ENCODE data around the gene OR2C1.

OR2C1 gene

DNA sequence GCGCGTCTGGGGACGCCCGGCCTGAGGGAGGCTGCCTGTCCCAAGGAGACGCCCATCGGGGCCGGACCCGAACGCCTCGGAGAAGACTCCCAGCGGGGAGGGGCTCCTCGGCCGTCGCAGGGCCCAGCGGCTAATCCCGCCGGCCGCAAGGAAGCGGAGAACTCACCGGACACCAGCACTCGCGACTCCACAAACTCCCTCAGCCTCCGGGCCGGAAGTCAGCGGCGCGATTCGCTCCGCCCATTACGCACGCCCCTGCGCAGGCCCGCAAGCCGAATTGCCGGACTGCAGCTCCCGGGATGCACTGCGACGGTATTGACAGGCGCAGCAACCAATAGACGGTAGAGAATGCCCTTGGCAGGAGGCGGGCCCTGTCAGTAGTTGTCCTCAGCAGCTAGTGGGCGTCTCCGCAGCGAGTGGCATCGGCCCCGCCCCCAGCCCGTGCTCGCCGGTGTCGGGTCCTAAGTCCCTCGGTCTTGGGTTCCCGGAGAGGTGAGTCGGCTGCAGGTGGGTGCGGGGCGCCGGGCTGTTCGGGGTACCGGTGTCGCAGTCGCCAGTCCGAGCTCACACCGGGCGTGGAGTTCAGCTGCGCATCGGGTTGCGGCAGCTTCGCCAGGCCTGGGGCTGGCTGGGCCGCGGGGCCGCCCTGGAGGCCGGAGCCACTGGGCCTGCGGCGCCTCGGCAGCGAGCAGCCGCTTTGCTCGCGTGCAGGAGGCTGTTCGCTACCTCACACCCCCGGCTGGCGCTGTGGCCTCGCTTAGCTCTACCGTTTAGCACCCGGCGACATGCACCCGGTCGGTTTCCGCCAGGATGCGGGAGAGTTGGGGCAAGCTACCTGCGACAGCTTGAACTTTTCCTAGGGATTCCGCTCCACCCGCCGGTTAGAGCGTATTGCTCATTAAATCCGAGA is 45.3 kb downstream of the OR2C1 start, which contains the start of the genes ZNF174 and ZSCAN32 (continued):
- TF ChIP-seq REST (tag by site-specific recombination; IDR thresholded peaks at IDR 0.05) (0 out of 2 replicates have a peak, but pooled peaks have one; percentile 28), ZNF169 (tag by site-specific recombination; IDR thresholded peaks at IDR 0.05) (0 out of 2 replicates have a peak, but pooled peaks have one; percentile 35), ZNF26 (tag by site-specific recombination; IDR thresholded peaks at IDR 0.05) (no peak), ZNF121 (tag by site-specific recombination; IDR thresholded peaks at IDR 0.05) (peak; percentile 73), ZNF366 (tag by site-specific recombination; conservative IDR thresholded peaks at IDR 0.05) (no peak), ZNF24 (tag by site-specific recombination; IDR thresholded peaks at IDR 0.05) (no peak), ZNF521 (tag by site-specific recombination; IDR thresholded peaks at IDR 0.05) (no peak), KLF17 (tag by site-specific recombination; IDR thresholded peaks at IDR 0.05) (peak; percentile 72), ZNF610 (tag by site-specific recombination; IDR thresholded peaks at IDR 0.05; ENCODE audit: borderline replicate concordance) (peak; percentile 36; the same call in 1 of the 2 replicates), ZNF433 (tag by site-specific recombination; IDR thresholded peaks at IDR 0.05; ENCODE audit: low read depth) (no peak), KLF16 (tag by site-specific recombination; IDR thresholded peaks at IDR 0.05) (peak; percentile 95), ZNF350 (tag by site-specific recombination; IDR thresholded peaks at IDR 0.05) (no peak; the same call in 1 of the 2 replicates), ZXDB (tag by site-specific recombination; IDR thresholded peaks at IDR 0.05) (peak; percentile 100), ZNF174 (tag by site-specific recombination; IDR thresholded peaks at IDR 0.05) (no peak), ZNF416 (tag by site-specific recombination; IDR thresholded peaks at IDR 0.05) (no peak), ZNF629 (tag by site-specific recombination; IDR thresholded peaks at IDR 0.05) (peak; percentile 62), IKZF3 (tag by site-specific recombination; IDR thresholded peaks at IDR 0.05) (no peak), ZNF777 (tag by site-specific recombination; IDR thresholded peaks at IDR 0.05; ENCODE audit: borderline replicate concordance) (no peak), ZFP41 (tag by site-specific recombination; IDR thresholded peaks at IDR 0.05; ENCODE audit: borderline replicate concordance) (no peak), TRIM28 (IDR thresholded peaks at IDR 0.05; ENCODE audit: borderline replicate concordance, low read length) (peak; percentile 77; the same call in 1 of the 2 replicates), ZNF514 (tag by site-specific recombination; IDR thresholded peaks at IDR 0.05) (no peak), ZNF837 (tag by site-specific recombination; IDR thresholded peaks at IDR 0.05) (no peak), KLF9 (tag by site-specific recombination; IDR thresholded peaks at IDR 0.05; ENCODE audit: low read depth) (peak; percentile 98), ZNF600 (tag by site-specific recombination; IDR thresholded peaks at IDR 0.05) (peak; percentile 44; the same call in 1 of the 2 replicates), YY1 (tag by site-specific recombination; IDR thresholded peaks at IDR 0.05) (peak; percentile 65; the same call in 1 of the 2 replicates)
- TF ChIP-seq, protein P1, sequence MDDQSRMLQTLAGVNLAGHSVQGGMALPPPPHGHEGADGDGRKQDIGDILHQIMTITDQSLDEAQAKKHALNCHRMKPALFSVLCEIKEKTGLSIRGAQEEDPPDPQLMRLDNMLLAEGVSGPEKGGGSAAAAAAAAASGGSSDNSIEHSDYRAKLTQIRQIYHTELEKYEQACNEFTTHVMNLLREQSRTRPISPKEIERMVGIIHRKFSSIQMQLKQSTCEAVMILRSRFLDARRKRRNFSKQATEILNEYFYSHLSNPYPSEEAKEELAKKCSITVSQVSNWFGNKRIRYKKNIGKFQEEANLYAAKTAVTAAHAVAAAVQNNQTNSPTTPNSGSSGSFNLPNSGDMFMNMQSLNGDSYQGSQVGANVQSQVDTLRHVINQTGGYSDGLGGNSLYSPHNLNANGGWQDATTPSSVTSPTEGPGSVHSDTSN (CRISPR knock-in tag; IDR thresholded peaks at IDR 0.05) = peak; percentile 98
- TF ChIP-seq, protein P2, sequence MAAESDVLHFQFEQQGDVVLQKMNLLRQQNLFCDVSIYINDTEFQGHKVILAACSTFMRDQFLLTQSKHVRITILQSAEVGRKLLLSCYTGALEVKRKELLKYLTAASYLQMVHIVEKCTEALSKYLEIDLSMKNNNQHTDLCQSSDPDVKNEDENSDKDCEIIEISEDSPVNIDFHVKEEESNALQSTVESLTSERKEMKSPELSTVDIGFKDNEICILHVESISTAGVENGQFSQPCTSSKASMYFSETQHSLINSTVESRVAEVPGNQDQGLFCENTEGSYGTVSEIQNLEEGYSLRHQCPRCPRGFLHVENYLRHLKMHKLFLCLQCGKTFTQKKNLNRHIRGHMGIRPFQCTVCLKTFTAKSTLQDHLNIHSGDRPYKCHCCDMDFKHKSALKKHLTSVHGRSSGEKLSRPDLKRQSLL (tag by site-specific recombination; IDR thresholded peaks at IDR 0.05) = 0 out of 2 replicates have a peak, but pooled peaks have one; percentile 43
- TF ChIP-seq, protein P3, sequence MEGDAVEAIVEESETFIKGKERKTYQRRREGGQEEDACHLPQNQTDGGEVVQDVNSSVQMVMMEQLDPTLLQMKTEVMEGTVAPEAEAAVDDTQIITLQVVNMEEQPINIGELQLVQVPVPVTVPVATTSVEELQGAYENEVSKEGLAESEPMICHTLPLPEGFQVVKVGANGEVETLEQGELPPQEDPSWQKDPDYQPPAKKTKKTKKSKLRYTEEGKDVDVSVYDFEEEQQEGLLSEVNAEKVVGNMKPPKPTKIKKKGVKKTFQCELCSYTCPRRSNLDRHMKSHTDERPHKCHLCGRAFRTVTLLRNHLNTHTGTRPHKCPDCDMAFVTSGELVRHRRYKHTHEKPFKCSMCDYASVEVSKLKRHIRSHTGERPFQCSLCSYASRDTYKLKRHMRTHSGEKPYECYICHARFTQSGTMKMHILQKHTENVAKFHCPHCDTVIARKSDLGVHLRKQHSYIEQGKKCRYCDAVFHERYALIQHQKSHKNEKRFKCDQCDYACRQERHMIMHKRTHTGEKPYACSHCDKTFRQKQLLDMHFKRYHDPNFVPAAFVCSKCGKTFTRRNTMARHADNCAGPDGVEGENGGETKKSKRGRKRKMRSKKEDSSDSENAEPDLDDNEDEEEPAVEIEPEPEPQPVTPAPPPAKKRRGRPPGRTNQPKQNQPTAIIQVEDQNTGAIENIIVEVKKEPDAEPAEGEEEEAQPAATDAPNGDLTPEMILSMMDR (tag by site-specific recombination; IDR thresholded peaks at IDR 0.05) = peak; percentile 70

Data from HEK293 (cell line).